Choroid plexus epithelial cell (primary cell): ENCODE results near the gene POLD4.
A peak's percentile ranks its signal among the peaks of the same experiment; 100 is the strongest.

Experiments used
- DNase-seq: peaks from one replicate; pipeline ENCODE4 v3.0.0-alpha.2; 2010; ENCODE audit warnings: low read depth
- H3K4me3 ChIP-seq: 2 replicates; pipeline ENCODE4 v1.5.1; 2011; ENCODE audit warnings: low read depth, mild to moderate bottlenecking, control low read depth, low read length, moderate library complexity
- CTCF ChIP-seq: conservative IDR thresholded peaks from 2 replicates; pipeline ENCODE4 v1.5.1; 2011; ENCODE audit warnings: low read depth, mild to moderate bottlenecking, control low read depth, inconsistent platforms, low read length, moderate library complexity

POLD4 gene

DNA sequence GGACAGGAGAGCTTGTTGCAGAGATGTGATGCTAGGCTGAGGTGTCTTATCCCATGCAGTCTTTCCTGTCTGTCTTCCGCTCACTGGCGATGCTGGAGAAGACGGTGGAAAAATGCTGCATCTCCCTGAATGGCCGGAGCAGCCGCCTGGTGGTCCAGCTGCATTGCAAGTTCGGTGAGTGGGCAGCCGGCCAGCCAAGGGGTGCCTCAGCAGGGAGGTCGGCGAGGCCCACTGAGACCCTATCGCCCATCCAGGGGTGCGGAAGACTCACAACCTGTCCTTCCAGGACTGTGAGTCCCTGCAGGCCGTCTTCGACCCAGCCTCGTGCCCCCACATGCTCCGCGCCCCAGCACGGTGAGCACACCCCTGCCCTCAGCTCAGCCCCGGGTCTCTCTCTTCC lies 40.1 kb upstream of the POLD4 start:
- DNase-seq = no peak
- TF ChIP-seq CTCF = no peak
- no peak overlapping the region for H3K4me3 ChIP-seq

- DNase-seq = no peak
- peak overlapping the region; percentile 93 for H3K4me3 ChIP-seq
- TF ChIP-seq CTCF = peak; percentile 1
Observed at GRCh38 chr11:67392183-67392715, 38.9 kb upstream of the POLD4 start.

DNA sequence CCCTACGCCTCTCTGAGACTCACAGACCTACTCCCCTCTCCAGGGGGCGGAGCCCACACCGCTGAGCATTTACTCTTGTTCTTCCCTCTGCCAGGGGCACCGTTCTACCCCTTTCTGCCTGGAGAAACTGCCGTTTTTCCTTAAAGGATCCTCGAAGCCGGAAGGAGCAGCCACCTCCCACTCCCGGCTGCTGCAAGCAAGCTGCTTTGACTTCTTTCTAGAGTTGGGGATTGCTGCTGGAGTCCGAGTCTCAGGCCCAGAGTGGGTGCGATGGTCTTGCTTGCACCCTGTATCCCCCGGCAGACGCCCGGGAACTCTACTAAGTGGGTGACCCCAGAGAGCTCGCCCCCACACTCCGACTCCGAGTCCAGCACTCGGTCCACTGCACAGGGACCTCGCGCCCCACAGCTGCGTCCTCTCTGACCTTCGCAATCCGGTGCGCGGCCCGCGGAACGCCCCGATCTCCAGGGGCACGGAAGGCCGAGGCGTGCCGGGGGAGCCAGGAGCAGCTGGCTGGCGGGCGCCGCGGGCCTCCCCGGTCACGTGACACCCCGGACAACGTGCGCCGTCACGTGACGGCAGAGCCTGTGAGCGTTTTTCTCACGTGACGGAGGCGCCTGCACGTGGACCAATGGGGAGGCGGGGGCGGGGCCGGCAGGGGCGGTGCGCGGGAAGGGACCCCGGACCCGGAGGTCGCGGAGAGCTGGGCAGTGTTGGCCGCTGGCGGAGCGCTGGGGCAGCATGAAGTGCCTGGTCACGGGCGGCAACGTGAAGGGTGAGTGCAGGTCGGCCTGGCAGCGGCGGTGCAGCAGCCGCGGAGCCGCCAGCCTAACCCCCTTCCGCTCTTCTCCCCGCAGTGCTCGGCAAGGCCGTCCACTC lies 38.2 kb upstream of the POLD4 start, which contains the start of gene RAD9A:
Gene RAD9A, plus strand, starts transcription at position 683 of the 879 bp plus-strand sequence. Its CDS starts 59 bp downstream, at position 742.
- peak; percentile 94 for DNase-seq
- peak within 1 kb of the TSS; percentile 93 for H3K4me3 ChIP-seq

DNA sequence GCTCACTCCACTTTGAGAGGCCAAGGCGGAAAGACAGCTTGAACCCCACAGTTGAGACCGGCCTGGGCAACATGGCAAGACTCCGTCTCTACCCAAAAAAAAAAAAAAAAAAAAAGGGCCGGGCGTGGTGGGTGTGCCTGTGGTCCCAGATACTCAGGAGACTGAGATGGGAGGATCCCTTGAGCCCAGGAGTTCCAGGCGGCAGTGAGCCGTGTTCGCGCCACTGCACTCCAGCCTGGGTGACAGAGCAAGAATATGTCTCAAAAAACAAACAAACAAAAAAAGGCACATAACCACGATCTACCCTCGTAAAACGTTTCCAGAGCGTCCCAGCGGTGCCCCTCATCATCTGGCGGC lies 37.6 kb upstream of the POLD4 start:
- H3K4me3 ChIP-seq = peak overlapping the region; percentile 93
- DNase-seq = no peak
- TF ChIP-seq CTCF = no peak

More for the DNA sequence above, 38.2 kb upstream of the POLD4 start, which contains the start of gene RAD9A:
- peak; percentile 1 for TF ChIP-seq CTCF

DNA sequence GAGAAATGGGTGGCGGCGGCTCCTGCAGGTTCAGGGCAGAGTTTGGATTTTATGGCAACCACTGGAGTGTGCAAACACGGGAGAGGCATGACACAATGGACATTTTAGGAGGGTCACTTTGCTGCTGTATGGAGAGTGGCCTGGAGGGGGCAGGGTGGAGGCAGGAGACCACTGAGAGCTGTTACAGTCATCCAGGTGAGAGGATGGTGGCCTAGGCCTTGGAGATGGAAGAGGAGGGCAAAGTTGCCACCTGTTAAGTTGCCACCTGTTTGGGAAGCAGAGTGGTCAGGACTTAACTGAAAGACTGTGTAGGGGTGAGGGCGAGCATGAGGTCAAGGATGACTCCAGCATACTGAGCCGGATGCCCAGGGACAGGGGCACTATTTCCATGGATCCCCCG lies 36.1 kb upstream of the POLD4 start:
- peak; percentile 72 for TF ChIP-seq CTCF
- no peak overlapping the region for H3K4me3 ChIP-seq
- DNase-seq = no peak

DNA sequence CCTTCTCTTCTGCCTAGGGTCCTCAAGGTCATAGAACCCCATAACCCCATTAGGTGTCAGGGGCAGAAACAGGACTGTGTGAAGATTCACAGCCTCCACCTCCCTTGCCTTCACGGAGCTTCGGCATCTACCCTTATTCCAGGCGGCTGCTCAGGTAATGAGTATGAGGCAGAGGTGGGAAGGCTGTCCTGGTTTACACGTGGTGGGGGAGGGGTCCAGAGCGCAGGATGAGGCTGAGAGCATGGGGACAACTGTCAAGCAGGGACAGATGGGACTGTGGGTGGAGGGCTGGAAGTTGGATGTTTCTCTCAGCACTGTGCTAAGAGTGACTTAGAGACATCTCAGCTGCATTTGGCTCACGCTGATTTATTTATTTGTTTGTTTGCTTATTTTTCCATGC lies 34.2 kb upstream of the POLD4 start:
- no peak for DNase-seq
- H3K4me3 ChIP-seq = no peak overlapping the region
- no peak for TF ChIP-seq CTCF
